ENCODE measurements around the gene FBXL20. TPM values are rescaled to one million over a fixed set of nuclear protein-coding genes. Genes with fewer than 3 reads are reported as not detected.

FBXL20 gene
- total RNA-seq, 4 donors from 2014 or later = 13.1 to 19.6 (median 17.2) TPM

DNA sequence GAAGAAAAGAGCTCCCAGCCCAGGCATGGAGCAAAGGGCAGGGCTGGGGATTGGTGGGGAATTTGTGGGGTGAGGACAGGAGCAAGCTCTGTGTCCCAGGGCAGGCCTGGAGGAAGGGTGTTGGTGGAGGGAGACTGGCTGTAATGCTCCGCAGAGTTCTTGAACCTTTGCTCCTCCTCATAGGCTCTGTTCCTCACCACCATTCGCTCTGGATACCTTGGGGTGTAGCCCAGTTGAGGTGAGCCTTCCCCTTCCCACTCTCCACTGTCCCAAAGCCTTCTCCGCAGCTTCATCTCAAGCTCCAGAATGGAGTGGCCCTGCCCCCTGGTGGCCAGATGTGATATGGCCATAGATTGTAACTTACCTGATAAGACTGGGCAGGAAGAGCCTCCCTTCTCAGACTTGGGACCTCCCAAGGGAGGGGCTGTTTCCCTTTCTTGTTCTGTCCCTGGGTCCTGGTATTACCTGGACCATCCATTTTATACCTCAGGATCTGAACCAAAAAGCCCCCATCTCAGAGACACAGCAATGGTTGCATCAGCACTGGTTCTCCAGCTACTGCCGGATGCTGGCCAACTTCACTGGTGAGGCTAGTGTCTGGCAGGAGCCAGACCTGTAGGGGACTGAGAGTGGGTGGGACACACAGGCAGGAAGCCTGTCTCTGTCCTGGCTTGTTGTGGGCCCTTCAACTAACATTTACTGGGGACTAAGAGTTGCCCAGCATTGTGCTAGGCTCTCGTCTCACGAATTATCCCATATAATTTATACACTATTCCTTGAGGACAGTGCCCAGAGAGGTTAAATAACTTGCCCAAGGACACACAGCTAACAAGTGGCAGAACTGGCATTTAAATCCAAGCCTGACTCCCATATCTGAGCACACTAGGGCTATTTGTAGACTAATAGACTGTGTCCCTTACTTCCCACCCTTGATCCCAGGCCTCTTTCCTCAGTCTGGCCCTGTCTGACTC lies 156.5 kb downstream of the FBXL20 start:
- Histone ChIP-seq H3K4me3 (no peak overlapping the region), H3K27me3 (peaks cover 0 to 38% (median 0%) of the 10 kb centered on the region in 4 donors), H3K36me3 (no peaks in the 10 kb centered on the region), H3K4me1 (peaks cover 6 to 14% (median 10%) of the 10 kb centered on the region in 4 donors), H3K9me3 (no peaks in the 10 kb centered on the region), H3K27ac (replicated peaks in 1 of 4) (no peak overlapping the region)
- WGBS = 55% methylated on average over 5 of the region's 6 CpGs
- TF ChIP-seq POLR2AphosphoS5 (IDR thresholded peaks at IDR 0.05) (peak in 1 of 2 donors; percentile 59), EP300 (IDR thresholded peaks at IDR 0.05) (no peak), POLR2A (IDR thresholded peaks at IDR 0.05; ENCODE audit: low read depth) (no peak)
- TF ChIP-seq, protein P1, sequence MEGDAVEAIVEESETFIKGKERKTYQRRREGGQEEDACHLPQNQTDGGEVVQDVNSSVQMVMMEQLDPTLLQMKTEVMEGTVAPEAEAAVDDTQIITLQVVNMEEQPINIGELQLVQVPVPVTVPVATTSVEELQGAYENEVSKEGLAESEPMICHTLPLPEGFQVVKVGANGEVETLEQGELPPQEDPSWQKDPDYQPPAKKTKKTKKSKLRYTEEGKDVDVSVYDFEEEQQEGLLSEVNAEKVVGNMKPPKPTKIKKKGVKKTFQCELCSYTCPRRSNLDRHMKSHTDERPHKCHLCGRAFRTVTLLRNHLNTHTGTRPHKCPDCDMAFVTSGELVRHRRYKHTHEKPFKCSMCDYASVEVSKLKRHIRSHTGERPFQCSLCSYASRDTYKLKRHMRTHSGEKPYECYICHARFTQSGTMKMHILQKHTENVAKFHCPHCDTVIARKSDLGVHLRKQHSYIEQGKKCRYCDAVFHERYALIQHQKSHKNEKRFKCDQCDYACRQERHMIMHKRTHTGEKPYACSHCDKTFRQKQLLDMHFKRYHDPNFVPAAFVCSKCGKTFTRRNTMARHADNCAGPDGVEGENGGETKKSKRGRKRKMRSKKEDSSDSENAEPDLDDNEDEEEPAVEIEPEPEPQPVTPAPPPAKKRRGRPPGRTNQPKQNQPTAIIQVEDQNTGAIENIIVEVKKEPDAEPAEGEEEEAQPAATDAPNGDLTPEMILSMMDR (IDR thresholded peaks at IDR 0.05) = peak; percentile 88 to 95 (median 93)
- DNase-seq (ENCODE audit: extremely low spot score) = peak; percentile 96
- intact Hi-C loops (cut with DNase I) = loop anchor here (5.0 kb wide), 1 partner anchor 38 kb away; no protein-coding TSS in a partner anchor

DNA sequence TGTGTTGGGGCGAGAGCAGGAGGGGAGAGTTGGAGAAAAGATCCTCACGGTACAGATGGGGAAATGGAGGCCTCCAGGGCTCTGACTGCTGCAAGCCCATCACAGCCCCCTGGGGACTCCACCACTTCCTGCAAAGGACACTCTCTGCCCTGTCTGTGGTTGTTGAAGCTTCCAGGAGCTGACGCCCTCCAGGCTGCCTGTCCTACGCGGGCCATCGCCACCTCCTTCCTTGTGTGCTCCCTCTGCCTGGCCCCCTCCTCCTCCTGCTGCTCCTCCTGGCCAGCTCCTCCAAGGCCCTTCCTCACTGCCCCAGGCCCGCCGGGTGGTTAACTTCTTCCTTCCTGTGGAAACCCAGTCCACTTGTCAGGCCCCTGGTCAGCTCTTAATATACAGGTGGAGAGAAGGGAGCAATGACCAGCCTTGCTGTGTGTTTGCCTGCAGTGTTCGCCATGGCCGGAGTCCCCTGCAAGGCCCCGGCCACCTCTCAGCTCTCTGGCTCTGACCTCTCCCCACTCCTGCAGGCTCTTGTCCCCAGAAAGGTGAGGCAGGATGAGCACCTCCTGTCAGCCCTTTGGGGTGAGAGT lies 157.3 kb downstream of the FBXL20 start:
- intact Hi-C loops (cut with DNase I) = loop anchor here (5.0 kb wide), 1 partner anchor 37 kb away; no protein-coding TSS in a partner anchor
- Histone ChIP-seq H3K36me3 (no peaks in the 10 kb centered on the region), H3K4me1 (peaks cover 6 to 14% (median 10%) of the 10 kb centered on the region in 4 donors), H3K27me3 (peaks cover 0 to 45% (median 0%) of the 10 kb centered on the region in 4 donors), H3K9me3 (no peaks in the 10 kb centered on the region), H3K4me3 (no peak overlapping the region), H3K27ac (replicated peaks in 1 of 4) (no peak overlapping the region)
- TF ChIP-seq POLR2AphosphoS5 (IDR thresholded peaks at IDR 0.05) (no peak), POLR2A (IDR thresholded peaks at IDR 0.05; ENCODE audit: low read depth) (no peak), EP300 (IDR thresholded peaks at IDR 0.05) (no peak)
- TF ChIP-seq, protein P1 (IDR thresholded peaks at IDR 0.05) = no peak
- no peak for DNase-seq (ENCODE audit: extremely low spot score)
- WGBS = 37% methylated on average over 11 of the region's 11 CpGs

DNA sequence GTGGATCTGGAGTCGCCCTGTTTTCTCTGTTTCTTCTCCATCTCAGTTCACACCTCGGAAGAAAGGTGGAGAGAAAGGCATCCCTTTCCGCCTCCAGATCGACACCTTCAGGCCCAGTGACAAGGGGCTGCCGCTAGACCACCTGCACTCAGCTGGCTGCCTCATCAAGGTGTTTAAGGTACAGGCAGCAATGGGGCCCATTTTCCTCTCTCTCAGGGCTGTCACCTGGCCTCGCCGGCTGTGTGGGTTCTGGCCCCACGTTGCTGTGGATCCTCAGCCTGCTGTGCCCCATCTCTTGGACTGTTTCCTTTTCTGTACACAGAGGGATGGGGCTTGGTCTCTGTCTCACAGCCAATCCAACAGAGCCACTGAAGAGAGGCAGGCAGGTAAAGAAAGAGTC lies 158.3 kb downstream of the FBXL20 start:
- Histone ChIP-seq H3K4me3 (no peak overlapping the region), H3K36me3 (no peaks in the 10 kb centered on the region), H3K9me3 (no peaks in the 10 kb centered on the region), H3K4me1 (peaks cover 6 to 14% (median 11%) of the 10 kb centered on the region in 4 donors), H3K27ac (replicated peaks in 1 of 4) (no peak overlapping the region), H3K27me3 (peaks cover 0 to 55% (median 0%) of the 10 kb centered on the region in 4 donors)
- no peak for DNase-seq (ENCODE audit: extremely low spot score)
- intact Hi-C loops (cut with DNase I) = loop anchor here (5.0 kb wide), 1 partner anchor 36 kb away; no protein-coding TSS in a partner anchor
- WGBS = 80% methylated on average over 8 of the region's 8 CpGs
- TF ChIP-seq POLR2AphosphoS5 (IDR thresholded peaks at IDR 0.05) (no peak), POLR2A (IDR thresholded peaks at IDR 0.05; ENCODE audit: low read depth) (no peak), EP300 (IDR thresholded peaks at IDR 0.05) (no peak)
- TF ChIP-seq, protein P1 (IDR thresholded peaks at IDR 0.05) = no peak

DNA sequence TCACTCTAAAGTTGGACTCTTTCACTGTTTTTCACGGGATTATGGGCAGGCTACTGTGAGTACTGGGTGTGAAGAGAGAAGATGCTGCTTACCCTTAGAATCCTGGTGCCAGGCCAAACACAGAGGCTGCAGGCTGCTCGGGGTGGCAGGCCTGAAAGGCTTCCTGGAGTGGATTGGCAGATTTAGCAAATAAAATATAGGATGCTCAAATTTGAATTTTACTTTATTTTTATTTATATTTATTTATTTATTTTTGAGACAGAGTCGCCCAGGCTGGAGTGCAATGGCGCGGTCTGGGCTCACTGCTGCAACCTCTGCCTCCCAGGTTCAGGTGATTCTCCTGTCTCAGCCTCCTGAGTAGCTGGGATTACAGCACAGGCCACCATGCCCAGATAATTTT lies 160.8 kb downstream of the FBXL20 start:
- H3K4me1 ChIP-seq = peaks cover 6 to 13% (median 11%) of the 10 kb centered on the region in 4 donors
- WGBS = 79% methylated on average over 5 of the region's 5 CpGs
- no peak overlapping the region for H3K27ac ChIP-seq (replicated peaks in 1 of 4)
- DNase-seq (ENCODE audit: extremely low spot score) = no peak
- no peak overlapping the region for H3K4me3 ChIP-seq
- H3K9me3 ChIP-seq = no peaks in the 10 kb centered on the region
- TF ChIP-seq POLR2AphosphoS5 (IDR thresholded peaks at IDR 0.05) (no peak), POLR2A (IDR thresholded peaks at IDR 0.05; ENCODE audit: low read depth) (no peak), EP300 (IDR thresholded peaks at IDR 0.05) (no peak)
- TF ChIP-seq, protein P1 (IDR thresholded peaks at IDR 0.05) = no peak
- H3K36me3 ChIP-seq = no peaks in the 10 kb centered on the region
- peaks cover 0 to 68% (median 0%) of the 10 kb centered on the region in 4 donors for H3K27me3 ChIP-seq
- intact Hi-C loops (cut with DNase I) = loop anchor here (5.0 kb wide), 1 partner anchor 33 kb away; no protein-coding TSS in a partner anchor

Measured in esophagus muscularis mucosa (tissue), 4 donors.